C4-2B (cell line): ENCODE results near the gene PCYT1A.

ENCODE experiments used
- CTCF ChIP-seq: fragments of 450-650 bp; conservative IDR thresholded peaks from 2 replicates; pipeline ENCODE4 v1.5.1; 2017; ENCODE audit warnings: mild to moderate bottlenecking
- ZFX ChIP-seq: fragments of 450-650 bp; IDR thresholded peaks from 2 replicates; pipeline ENCODE4 v1.6.1; 2017

- TF ChIP-seq CTCF (no peak), ZFX (no peak)
Measured at GRCh38 chr3:196272826-196273225, 14.7 kb downstream of the PCYT1A start.
